HEK293 (cell line): ENCODE measurements around the gene MTA1.

Experiments used
- CTCF ChIA-PET: fragments of 350-600 bp; formaldehyde crosslinking; extraction: SDS; loops from one replicate; lab custom pipeline; 2021; ENCODE audit warnings: antibody characterized with exemption; lab: Yijun Ruan, JAX
- POLR2A ChIA-PET: fragments of 300-600 bp; formaldehyde crosslinking; extraction: SDS; loops from one replicate; lab custom pipeline; 2020; ENCODE audit warnings: antibody characterized with exemption, inconsistent platforms; lab: Yijun Ruan, JAX
- H3K27ac ChIP-seq: fragments of 200-500 bp; sonication (Bioruptor generic); 2 replicates; pipeline ENCODE4 v1.5.1; 2014; ENCODE audit warnings: low read depth, low read length, control low read depth, inconsistent platforms; ENCODE audit errors: extremely low read depth
- H3K36me3 ChIP-seq, 2 experiments: fragments of 200-500 bp in 1 of 2; sonication (Bioruptor generic) in 1 of 2; 1 replicate in 1 of 2; 2 replicates in 1 of 2; pipeline ENCODE4 v1.5.1; 2014 to 2017; ENCODE audit warnings: inconsistent platforms in 2 of 2, low read length in 2 of 2; ENCODE audit not compliant: control insufficient read depth in 2 of 2, insufficient read depth in 1 of 2
- H3K4me1 ChIP-seq: fragments of 200-500 bp; sonication (Bioruptor generic); 2 replicates; pipeline ENCODE4 v1.5.1; 2014; ENCODE audit warnings: mild to moderate bottlenecking, low read length, inconsistent platforms; ENCODE audit not compliant: control insufficient read depth, insufficient read depth
- H3K4me3 ChIP-seq: 2 replicates; pipeline ENCODE4 v1.5.1; 2011; ENCODE audit warnings: low read depth, mild to moderate bottlenecking, control low read depth, low read length, moderate library complexity
- H3K9me3 ChIP-seq: fragments of 200-500 bp; sonication (Bioruptor generic); 2 replicates; pipeline ENCODE4 v1.5.1; 2014; ENCODE audit warnings: low read depth, low read length, inconsistent platforms; ENCODE audit not compliant: control insufficient read depth, insufficient read depth
- GLIS1 ChIP-seq: fragments of 450-650 bp; formaldehyde crosslinking; IDR thresholded peaks from 2 replicates; pipeline ENCODE4 v1.5.1; 2016; ENCODE audit warnings: missing biosample characterization, missing genetic modification characterization
- KLF16 ChIP-seq: fragments of 450-650 bp; formaldehyde crosslinking; IDR thresholded peaks from 2 replicates; pipeline ENCODE4 v1.5.1; 2017; ENCODE audit warnings: missing biosample characterization, missing genetic modification characterization
- MEIS1 ChIP-seq: sonication (generic); formaldehyde crosslinking; IDR thresholded peaks from 2 replicates; pipeline ENCODE4 v1.8.1; 2022; ENCODE audit warnings: missing genetic modification reagents, mild to moderate bottlenecking, borderline replicate concordance
- MZF1 ChIP-seq: fragments of 450-650 bp; formaldehyde crosslinking; IDR thresholded peaks from 2 replicates; pipeline ENCODE4 v1.5.1; 2017; ENCODE audit warnings: missing biosample characterization, missing genetic modification characterization, borderline replicate concordance
- SP3 ChIP-seq: fragments of 450-650 bp; formaldehyde crosslinking; IDR thresholded peaks from 2 replicates; pipeline ENCODE4 v1.5.1; 2016; ENCODE audit warnings: missing biosample characterization, missing genetic modification characterization
- ZBTB17 ChIP-seq: fragments of 450-650 bp; formaldehyde crosslinking; IDR thresholded peaks from 2 replicates; pipeline ENCODE4 v1.5.1; 2016; ENCODE audit warnings: missing biosample characterization, missing genetic modification characterization
- ZBTB8A ChIP-seq: fragments of 450-650 bp; formaldehyde crosslinking; IDR thresholded peaks from 2 replicates; pipeline ENCODE4 v1.5.1; 2016; ENCODE audit warnings: missing biosample characterization, missing genetic modification characterization
- ZIC2 ChIP-seq: fragments of 450-650 bp; formaldehyde crosslinking; IDR thresholded peaks from 2 replicates; pipeline ENCODE4 v1.5.1; 2016; ENCODE audit warnings: missing biosample characterization, missing genetic modification characterization
- ZNF112 ChIP-seq: fragments of 450-650 bp; formaldehyde crosslinking; IDR thresholded peaks from 2 replicates; pipeline ENCODE4 v1.5.0; 2017; ENCODE audit warnings: missing biosample characterization, missing genetic modification characterization
- ZNF23 ChIP-seq: fragments of 450-650 bp; formaldehyde crosslinking; IDR thresholded peaks from 2 replicates; pipeline ENCODE4 v1.5.1; 2016; ENCODE audit warnings: missing biosample characterization, missing genetic modification characterization, borderline replicate concordance
- ZNF280C ChIP-seq: fragments of 450-650 bp; formaldehyde crosslinking; IDR thresholded peaks from 2 replicates; pipeline ENCODE4 v1.5.1; 2016; ENCODE audit warnings: missing biosample characterization, missing genetic modification characterization
- ZNF292 ChIP-seq: fragments of 450-650 bp; formaldehyde crosslinking; IDR thresholded peaks from 2 replicates; pipeline ENCODE4 v1.5.1; 2016; ENCODE audit warnings: low read depth, missing biosample characterization, missing genetic modification characterization, borderline replicate concordance
- ZNF302 ChIP-seq: fragments of 450-650 bp; formaldehyde crosslinking; IDR thresholded peaks from 2 replicates; pipeline ENCODE4 v1.5.1; 2016; ENCODE audit warnings: missing biosample characterization, missing genetic modification characterization, low read depth
- ZNF416 ChIP-seq: fragments of 450-650 bp; formaldehyde crosslinking; IDR thresholded peaks from 2 replicates; pipeline ENCODE4 v1.5.1; 2016; ENCODE audit warnings: missing biosample characterization, missing genetic modification characterization
- ZNF48 ChIP-seq: fragments of 450-650 bp; formaldehyde crosslinking; IDR thresholded peaks from 2 replicates; pipeline ENCODE4 v1.5.1; 2016; ENCODE audit warnings: missing biosample characterization, missing genetic modification characterization
- ZNF514 ChIP-seq: fragments of 450-650 bp; formaldehyde crosslinking; IDR thresholded peaks from 2 replicates; pipeline ENCODE4 v1.5.1; 2016; ENCODE audit warnings: missing biosample characterization, missing genetic modification characterization
- ZNF558 ChIP-seq: fragments of 450-650 bp; formaldehyde crosslinking; IDR thresholded peaks from 2 replicates; pipeline ENCODE4 v1.5.1; 2016; ENCODE audit warnings: missing biosample characterization, missing genetic modification characterization
- ZNF629 ChIP-seq: fragments of 450-650 bp; formaldehyde crosslinking; IDR thresholded peaks from 2 replicates; pipeline ENCODE4 v1.5.1; 2017; ENCODE audit warnings: missing biosample characterization, missing genetic modification characterization
- ZNF664 ChIP-seq: fragments of 450-650 bp; formaldehyde crosslinking; IDR thresholded peaks from 2 replicates; pipeline ENCODE4 v1.5.1; 2016; ENCODE audit warnings: missing biosample characterization, missing genetic modification characterization
- ZNF76 ChIP-seq: fragments of 450-650 bp; formaldehyde crosslinking; IDR thresholded peaks from 2 replicates; pipeline ENCODE4; 2016; ENCODE audit warnings: low read depth, missing biosample characterization, missing genetic modification characterization, borderline replicate concordance
- ZNF768 ChIP-seq: fragments of 450-650 bp; formaldehyde crosslinking; IDR thresholded peaks from 2 replicates; pipeline ENCODE4 v1.5.1; 2018; ENCODE audit warnings: missing biosample characterization, mild to moderate bottlenecking, missing genetic modification characterization
- TF ChIP-seq, protein P1 (sequence below): fragments of 450-650 bp; formaldehyde crosslinking; optimal IDR thresholded peaks from 2 replicates; pipeline ENCODE3; 2016; ENCODE audit warnings: missing biosample characterization, mild to moderate bottlenecking, missing genetic modification characterization
- TF ChIP-seq, protein P2 (sequence below): fragments of 450-650 bp; formaldehyde crosslinking; IDR thresholded peaks from 2 replicates; pipeline ENCODE4 v1.5.1; 2016; ENCODE audit warnings: missing biosample characterization, missing genetic modification characterization

Gene MTA1

GRCh38 chr14:105390849-105391500 is 28.7 kb upstream of the MTA1 start:
- Histone ChIP-seq H3K4me3 (no peak overlapping the region), H3K4me1 (no peaks in the 10 kb centered on the region), H3K36me3 (no peaks in the 10 kb centered on the region), H3K9me3 (no peaks in the 10 kb centered on the region), H3K27ac (no peak overlapping the region)
- ChIA-PET CTCF (interaction anchor here (1.1 kb wide), 1 partner anchor 90 kb away, joined by 6 read pairs; no protein-coding TSS in a partner anchor), POLR2A (no interaction called here)
- TF ChIP-seq ZNF416 (tag by site-specific recombination) (no peak), ZIC2 (tag by site-specific recombination) (peak; percentile 93)

DNA sequence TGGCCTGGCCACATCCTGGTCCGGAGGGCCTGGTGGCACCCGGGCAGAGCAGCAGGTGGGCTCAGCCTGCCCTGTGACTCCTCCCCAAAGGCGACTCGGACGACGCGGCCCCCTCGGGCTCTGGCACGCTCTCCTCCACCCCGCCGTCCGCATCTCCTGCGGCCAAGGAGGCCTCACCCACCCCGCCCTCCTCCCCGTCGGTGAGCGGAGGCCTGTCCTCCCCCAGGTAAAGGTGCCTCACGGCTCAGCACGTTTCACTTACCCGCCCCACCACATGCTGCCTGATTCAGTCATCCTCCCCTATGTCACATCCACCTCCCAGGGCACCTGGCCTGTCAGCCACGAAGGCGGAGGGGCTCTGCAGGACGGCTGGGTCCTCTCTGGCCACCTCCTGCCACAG is 28.1 kb upstream of the MTA1 start:
- Histone ChIP-seq H3K4me1 (no peaks in the 10 kb centered on the region), H3K36me3 (no peaks in the 10 kb centered on the region), H3K9me3 (no peaks in the 10 kb centered on the region), H3K27ac (no peak overlapping the region), H3K4me3 (no peak overlapping the region)
- POLR2A ChIA-PET: no interaction called here
- no peak for TF ChIP-seq ZNF48
- TF ChIP-seq, protein P1, sequence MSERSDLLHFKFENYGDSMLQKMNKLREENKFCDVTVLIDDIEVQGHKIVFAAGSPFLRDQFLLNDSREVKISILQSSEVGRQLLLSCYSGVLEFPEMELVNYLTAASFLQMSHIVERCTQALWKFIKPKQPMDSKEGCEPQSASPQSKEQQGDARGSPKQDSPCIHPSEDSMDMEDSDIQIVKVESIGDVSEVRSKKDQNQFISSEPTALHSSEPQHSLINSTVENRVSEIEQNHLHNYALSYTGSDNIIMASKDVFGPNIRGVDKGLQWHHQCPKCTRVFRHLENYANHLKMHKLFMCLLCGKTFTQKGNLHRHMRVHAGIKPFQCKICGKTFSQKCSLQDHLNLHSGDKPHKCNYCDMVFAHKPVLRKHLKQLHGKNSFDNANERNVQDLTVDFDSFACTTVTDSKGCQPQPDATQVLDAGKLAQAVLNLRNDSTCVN: no peak
- TF ChIP-seq MEIS1 (CRISPR knock-in tag): no peak
- CTCF ChIA-PET: no interaction called here

GRCh38 chr14:105392131-105393090 is 27.2 kb upstream of the MTA1 start:
- POLR2A ChIA-PET: no interaction called here
- Histone ChIP-seq H3K27ac (no peak overlapping the region), H3K36me3 (no peaks in the 10 kb centered on the region), H3K4me3 (no peak overlapping the region), H3K9me3 (no peaks in the 10 kb centered on the region), H3K4me1 (no peaks in the 10 kb centered on the region)
- CTCF ChIA-PET: no interaction called here
- TF ChIP-seq ZNF558 (tag by site-specific recombination) (no peak), MZF1 (no peak), ZBTB17 (tag by site-specific recombination) (no peak), ZNF302 (tag by site-specific recombination) (no peak), ZNF76 (no peak), SP3 (tag by site-specific recombination) (no peak), ZNF280C (tag by site-specific recombination) (no peak), ZNF112 (no peak), ZNF664 (tag by site-specific recombination) (no peak), ZNF629 (tag by site-specific recombination) (no peak), ZNF768 (no peak), ZBTB8A (tag by site-specific recombination) (no peak), ZNF292 (tag by site-specific recombination) (no peak), ZNF514 (no peak), GLIS1 (tag by site-specific recombination) (no peak), KLF16 (no peak), ZNF23 (tag by site-specific recombination) (no peak)
- TF ChIP-seq, protein P2, sequence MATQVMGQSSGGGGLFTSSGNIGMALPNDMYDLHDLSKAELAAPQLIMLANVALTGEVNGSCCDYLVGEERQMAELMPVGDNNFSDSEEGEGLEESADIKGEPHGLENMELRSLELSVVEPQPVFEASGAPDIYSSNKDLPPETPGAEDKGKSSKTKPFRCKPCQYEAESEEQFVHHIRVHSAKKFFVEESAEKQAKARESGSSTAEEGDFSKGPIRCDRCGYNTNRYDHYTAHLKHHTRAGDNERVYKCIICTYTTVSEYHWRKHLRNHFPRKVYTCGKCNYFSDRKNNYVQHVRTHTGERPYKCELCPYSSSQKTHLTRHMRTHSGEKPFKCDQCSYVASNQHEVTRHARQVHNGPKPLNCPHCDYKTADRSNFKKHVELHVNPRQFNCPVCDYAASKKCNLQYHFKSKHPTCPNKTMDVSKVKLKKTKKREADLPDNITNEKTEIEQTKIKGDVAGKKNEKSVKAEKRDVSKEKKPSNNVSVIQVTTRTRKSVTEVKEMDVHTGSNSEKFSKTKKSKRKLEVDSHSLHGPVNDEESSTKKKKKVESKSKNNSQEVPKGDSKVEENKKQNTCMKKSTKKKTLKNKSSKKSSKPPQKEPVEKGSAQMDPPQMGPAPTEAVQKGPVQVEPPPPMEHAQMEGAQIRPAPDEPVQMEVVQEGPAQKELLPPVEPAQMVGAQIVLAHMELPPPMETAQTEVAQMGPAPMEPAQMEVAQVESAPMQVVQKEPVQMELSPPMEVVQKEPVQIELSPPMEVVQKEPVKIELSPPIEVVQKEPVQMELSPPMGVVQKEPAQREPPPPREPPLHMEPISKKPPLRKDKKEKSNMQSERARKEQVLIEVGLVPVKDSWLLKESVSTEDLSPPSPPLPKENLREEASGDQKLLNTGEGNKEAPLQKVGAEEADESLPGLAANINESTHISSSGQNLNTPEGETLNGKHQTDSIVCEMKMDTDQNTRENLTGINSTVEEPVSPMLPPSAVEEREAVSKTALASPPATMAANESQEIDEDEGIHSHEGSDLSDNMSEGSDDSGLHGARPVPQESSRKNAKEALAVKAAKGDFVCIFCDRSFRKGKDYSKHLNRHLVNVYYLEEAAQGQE (tag by site-specific recombination): no peak
